Small intestine (tissue), 7 donors: ENCODE measurements around the gene TNS3. TPM values are rescaled to one million over a fixed set of nuclear protein-coding genes. Genes with fewer than 3 reads are reported as not detected.

ENCODE experiments used
- DNase-seq, 2 donors: peaks; one replicate each; pipeline versions ENCODE4 v3.0.0 to v3.0.0-alpha.2; 2013
- FAIRE-seq: peaks from 2 replicates; lab custom pipeline; 2012; peaks lifted over from hg19 to GRCh38; lab: Jason Lieb, UNC
- H3K27ac ChIP-seq, 3 donors: one replicate each; pipeline ENCODE4 v1.5.1; 2013; ENCODE audit warnings: low read length in 2 of 3, mild to moderate bottlenecking in 2 of 3, control low read depth in 1 of 3, inconsistent platforms in 1 of 3, low read depth in 1 of 3, moderate library complexity in 1 of 3
- H3K27me3 ChIP-seq, 3 donors: one replicate each; pipeline ENCODE4 v1.6.1; 2013; ENCODE audit warnings: low read length in 3 of 3, inconsistent platforms in 1 of 3; ENCODE audit not compliant: control insufficient read depth in 3 of 3, insufficient read depth in 3 of 3
- H3K36me3 ChIP-seq, 3 donors: one replicate each; pipeline ENCODE4 v1.6.1; 2013; ENCODE audit warnings: low read length in 3 of 3, inconsistent platforms in 1 of 3, low read depth in 1 of 3, mild to moderate bottlenecking in 1 of 3, moderate library complexity in 1 of 3; ENCODE audit not compliant: control insufficient read depth in 3 of 3, insufficient read depth in 2 of 3
- H3K4me1 ChIP-seq, 3 donors: one replicate each; pipeline ENCODE4 v1.6.1; 2013; ENCODE audit warnings: low read length in 2 of 3, inconsistent platforms in 1 of 3, low read depth in 1 of 3, mild to moderate bottlenecking in 1 of 3, moderate library complexity in 1 of 3; ENCODE audit not compliant: control insufficient read depth in 3 of 3, insufficient read depth in 2 of 3
- H3K4me3 ChIP-seq, 3 donors: one replicate each; pipeline ENCODE4 v1.5.1; 2013; ENCODE audit warnings: low read length in 3 of 3, control low read depth in 1 of 3, inconsistent platforms in 1 of 3, low read depth in 1 of 3, mild to moderate bottlenecking in 1 of 3, moderate library complexity in 1 of 3
- H3K9me3 ChIP-seq, 2 donors: one replicate each; pipeline ENCODE4 v1.6.1; 2013; ENCODE audit warnings: low read depth in 1 of 2, low read length in 1 of 2; ENCODE audit not compliant: control insufficient read depth in 2 of 2, insufficient read depth in 1 of 2
- WGBS, 3 donors: extraction: QIAGEN DNeasy Blood & Tissue Kit; methylation state at CpG; one replicate each; pipeline ENCODE4 v1.1.7; 2013; 5-methylcytosine and 5-hydroxymethylcytosine counted together
- polyA plus RNA-seq, 4 donors: library from polyadenylated mRNA; stranded (reverse) in 3 of 4; unstranded in 1 of 4; fragments of 200-250 nt in 3 of 4; fragments of 120-200 nt in 1 of 4; gene quantifications; one replicate each; pipeline versions ENCODE4 v1.2.1 to v1.2.3, GENCODE V29; 2013
- donor health status: healthy with polysubstance abuse.
- donor health status: control.
- donor health status: control.
- donor health status: Bipolar disorder and iron deficiency.
- donor health status: healthy.

Gene TNS3
- polyA plus RNA-seq, 4 donors: 17.2 to 67.1 (median 27.3) TPM

DNA sequence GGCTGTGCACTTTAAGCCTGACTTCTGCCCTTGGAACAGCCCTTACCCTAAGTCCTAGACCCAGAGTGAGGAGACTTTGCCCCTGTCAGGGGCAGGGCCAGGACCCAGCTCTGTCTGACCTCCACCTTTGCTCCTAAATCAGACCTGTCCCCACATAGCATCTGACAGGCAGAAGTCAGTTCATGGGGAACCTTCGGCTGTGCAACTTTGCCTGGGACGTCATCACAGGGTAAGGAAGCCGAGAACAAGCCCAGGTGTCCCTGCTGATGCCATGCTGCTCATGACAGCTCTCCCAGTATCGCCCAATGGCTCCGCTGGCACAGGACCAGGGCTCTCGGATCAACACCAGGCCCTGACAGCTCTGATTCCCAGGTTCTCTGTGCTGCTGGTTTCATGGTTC is 55.4 kb downstream of the TNS3 start:
- DNase-seq (no peak), FAIRE-seq (no peak)
- Histone ChIP-seq H3K36me3 (peaks cover 0 to 59% (median 5%) of the 10 kb centered on the region in 3 donors), H3K27me3 (no peaks in the 10 kb centered on the region), H3K27ac (peak overlapping the region in 1 of 3 donors; percentile 17), H3K4me1 (peaks cover 0 to 2% (median 2%) of the 10 kb centered on the region in 3 donors), H3K4me3 (no peak overlapping the region), H3K9me3 (no peaks in the 10 kb centered on the region)
- WGBS, 3 donors: 85 to 94% (median 88%) methylated on average over 6 of the region's 6 CpGs

DNA sequence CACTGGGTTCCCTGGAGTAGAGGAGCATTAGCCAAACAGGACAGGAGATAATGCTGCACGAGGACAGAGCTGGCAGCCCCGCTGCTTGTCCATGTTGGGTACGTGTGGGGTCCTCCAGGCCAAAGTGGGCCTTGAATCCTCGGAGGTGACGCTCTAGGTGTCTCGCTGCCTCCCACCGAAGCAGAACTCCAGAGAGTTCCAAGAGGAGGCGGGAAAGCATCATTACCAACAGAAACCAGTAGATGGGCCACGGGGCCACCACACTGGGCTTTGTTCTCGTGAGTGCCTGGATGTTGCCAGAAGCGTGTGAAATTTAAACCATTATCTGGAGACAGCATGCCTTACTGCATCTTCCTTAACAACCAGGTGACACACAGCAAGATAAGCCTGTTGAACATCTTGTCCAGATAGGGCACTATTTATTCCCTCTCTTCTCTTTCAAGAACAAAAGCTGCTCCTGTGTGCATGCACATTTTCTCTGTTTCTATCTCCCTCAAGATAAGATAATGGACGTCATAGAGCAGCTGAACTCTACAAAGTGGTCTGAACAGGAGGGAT is 56.8 kb downstream of the TNS3 start:
- 77 to 92% (median 87%) methylated on average over 12 of the region's 12 CpGs for WGBS, 3 donors
- Histone ChIP-seq H3K36me3 (peaks cover 0 to 72% (median 5%) of the 10 kb centered on the region in 3 donors), H3K27ac (no peak overlapping the region), H3K27me3 (no peaks in the 10 kb centered on the region), H3K4me1 (peaks cover 0 to 13% (median 2%) of the 10 kb centered on the region in 3 donors), H3K4me3 (no peak overlapping the region), H3K9me3 (no peaks in the 10 kb centered on the region)
- DNase-seq (no peak), FAIRE-seq (no peak)

DNA sequence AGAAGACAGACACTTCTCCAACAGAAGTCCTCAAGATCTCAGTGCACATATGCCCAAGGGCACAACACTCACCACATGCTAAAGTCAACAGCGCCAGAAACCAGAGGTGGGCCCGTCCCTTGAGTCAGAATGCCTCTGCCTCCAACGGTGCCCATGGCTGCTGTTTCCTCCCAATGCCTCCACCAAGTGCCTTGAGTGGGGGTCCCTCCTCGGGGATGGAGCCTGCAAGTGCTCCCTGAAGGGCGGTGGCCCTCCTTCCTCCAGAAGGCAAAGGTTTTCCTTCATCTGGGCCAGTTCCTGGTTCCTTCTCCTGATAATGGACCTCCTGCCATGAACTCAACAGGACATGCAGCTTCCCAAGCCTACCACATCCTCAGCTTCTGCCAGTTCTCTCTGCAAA is 58.5 kb downstream of the TNS3 start:
- no peak overlapping the region for H3K27ac ChIP-seq
- H3K4me3 ChIP-seq: no peak overlapping the region
- FAIRE-seq (no peak), DNase-seq (no peak)
- peaks cover 3 to 25% (median 6%) of the 10 kb centered on the region in 3 donors for H3K4me1 ChIP-seq
- H3K9me3 ChIP-seq: no peaks in the 10 kb centered on the region
- no peaks in the 10 kb centered on the region for H3K27me3 ChIP-seq
- WGBS, 3 donors: 93 to 96% (median 94%) methylated on average over 5 of the region's 5 CpGs
- H3K36me3 ChIP-seq: peaks cover 0 to 87% (median 5%) of the 10 kb centered on the region in 3 donors

DNA sequence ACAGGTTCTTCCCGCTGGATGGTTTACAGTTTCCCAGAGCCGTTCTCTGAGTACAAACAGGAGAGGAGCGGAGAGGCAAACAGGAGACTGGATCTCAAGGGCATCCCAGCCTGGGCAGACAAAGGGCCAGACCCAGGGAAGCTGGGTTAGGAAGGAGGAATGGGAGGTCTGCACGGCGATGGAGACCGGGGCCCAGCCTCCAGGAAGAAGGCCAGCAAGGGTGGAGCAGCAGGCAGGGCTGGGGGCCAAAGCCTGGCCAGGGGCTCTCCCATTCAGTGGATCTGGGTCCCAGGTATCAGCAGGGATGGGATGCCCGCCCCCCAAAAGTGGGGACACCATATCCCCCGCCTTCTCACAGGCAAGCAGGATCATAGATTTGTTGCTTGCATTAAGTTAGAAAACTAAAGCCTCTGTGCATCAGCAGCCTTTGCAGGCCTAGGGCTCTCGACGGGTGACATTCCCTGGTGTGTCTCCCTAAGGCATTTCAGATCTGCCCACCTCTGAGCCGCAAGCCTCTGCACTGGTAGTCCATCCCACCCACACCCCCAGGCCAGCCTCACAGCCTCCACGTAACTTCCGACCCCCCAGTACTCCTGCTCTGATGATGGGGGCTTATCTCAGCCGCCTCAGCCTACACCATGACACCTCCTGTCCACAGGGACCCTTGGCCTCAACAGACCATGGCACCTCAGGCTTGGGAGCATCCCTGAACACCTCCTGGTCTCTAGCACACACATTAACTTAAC is 59.9 kb downstream of the TNS3 start:
- no peak for FAIRE-seq
- DNase-seq: no peak
- H3K4me3 ChIP-seq: no peak overlapping the region
- H3K9me3 ChIP-seq: no peaks in the 10 kb centered on the region
- peaks cover 0 to 86% (median 5%) of the 10 kb centered on the region in 3 donors for H3K36me3 ChIP-seq
- 88 to 94% (median 91%) methylated on average over 14 of the region's 14 CpGs for WGBS, 3 donors
- no peaks in the 10 kb centered on the region for H3K27me3 ChIP-seq
- H3K4me1 ChIP-seq: peaks cover 5 to 29% (median 6%) of the 10 kb centered on the region in 3 donors
- H3K27ac ChIP-seq: no peak overlapping the region

DNA sequence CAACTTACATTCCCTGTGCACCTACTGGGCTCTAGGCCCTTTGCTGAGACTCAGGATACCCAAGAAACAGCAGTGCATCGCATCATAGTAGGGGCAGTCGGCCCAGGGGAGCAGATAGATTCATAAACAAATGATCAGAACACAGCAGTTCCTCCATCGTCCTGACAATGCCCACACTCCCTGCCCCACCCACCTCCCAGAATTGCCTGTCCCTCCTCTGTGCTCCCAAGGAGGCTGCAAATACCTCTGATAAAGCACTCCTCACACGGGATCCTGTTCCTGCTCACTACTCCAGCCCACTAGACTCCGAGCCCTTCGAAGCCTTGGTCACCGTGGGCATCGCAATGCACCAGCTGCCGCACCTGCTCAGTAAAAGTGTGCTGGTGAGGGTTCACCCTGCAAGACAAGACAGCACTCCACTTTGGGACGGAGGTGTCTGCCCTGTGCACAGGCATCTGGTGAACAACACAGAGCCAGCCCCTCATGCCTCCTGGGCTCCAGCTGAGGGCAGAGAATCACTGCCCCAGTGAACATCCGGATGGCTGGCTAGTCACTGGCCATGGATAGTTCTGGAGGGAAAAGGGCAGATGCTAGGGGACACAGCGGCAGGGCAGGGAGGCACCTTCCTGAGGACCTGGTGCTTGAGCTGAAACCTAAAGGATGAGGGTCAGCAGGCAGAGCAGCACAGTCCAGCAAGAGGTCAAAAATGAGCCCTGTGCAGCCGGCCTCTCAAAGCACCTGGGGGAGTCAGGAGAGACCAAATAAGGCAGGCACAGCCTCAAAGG is 60.7 kb downstream of the TNS3 start:
- peaks cover 5 to 29% (median 6%) of the 10 kb centered on the region in 3 donors for H3K4me1 ChIP-seq
- H3K27ac ChIP-seq: peak overlapping the region in 1 of 3 donors; percentile 6

DNA sequence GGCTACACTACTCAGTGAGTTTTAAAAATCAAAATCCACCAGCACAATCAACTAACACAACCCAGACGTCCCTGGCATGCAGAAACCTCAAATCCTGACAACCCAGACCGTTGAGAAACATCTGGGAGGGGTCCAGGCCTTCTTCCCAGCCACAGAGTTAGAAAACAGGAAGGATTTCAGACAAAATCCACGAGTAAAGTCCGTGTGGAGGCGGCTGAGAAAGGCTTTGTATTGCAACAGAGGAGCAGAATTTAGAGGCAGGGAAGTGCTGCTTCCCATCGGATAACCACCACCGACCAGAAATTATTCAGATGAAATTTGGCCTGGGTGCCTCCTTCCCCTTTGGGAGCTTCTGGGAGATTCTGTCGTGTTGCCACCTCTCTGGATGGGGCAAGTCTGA is 61.5 kb downstream of the TNS3 start:
- FAIRE-seq: no peak
- peak overlapping the region in 2 of 3 donors; percentile 5 to 9 for H3K27ac ChIP-seq

More for the DNA sequence above, 60.7 kb downstream of the TNS3 start:
- FAIRE-seq: no peak
- no peak for DNase-seq
- WGBS, 3 donors: 69 to 82% (median 72%) methylated on average over 13 of the region's 13 CpGs
- peaks cover 0 to 85% (median 5%) of the 10 kb centered on the region in 3 donors for H3K36me3 ChIP-seq
- H3K4me3 ChIP-seq: no peak overlapping the region
- no peaks in the 10 kb centered on the region for H3K9me3 ChIP-seq
- H3K27me3 ChIP-seq: no peaks in the 10 kb centered on the region

DNA sequence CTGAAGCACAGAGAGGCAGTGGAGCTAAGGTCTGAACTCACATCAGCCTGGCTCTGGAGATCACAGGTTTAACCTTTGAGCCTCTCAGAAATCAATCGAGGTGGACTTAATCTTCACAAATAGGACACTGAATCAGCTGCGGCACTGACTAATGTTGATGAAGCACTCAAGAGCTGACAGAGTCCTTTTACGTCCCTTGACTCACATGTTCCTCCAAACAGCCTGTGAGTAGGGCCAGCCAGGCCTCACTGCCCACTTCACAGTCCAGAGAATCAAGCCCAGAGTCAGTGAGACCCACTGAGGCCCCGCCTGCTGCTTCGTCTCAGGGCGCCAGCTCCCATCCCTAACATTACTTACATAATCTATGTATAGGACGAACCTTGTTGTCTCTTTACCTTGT is 63.1 kb downstream of the TNS3 start:
- Histone ChIP-seq H3K27me3 (no peaks in the 10 kb centered on the region), H3K4me3 (no peak overlapping the region), H3K4me1 (peaks cover 5 to 37% (median 6%) of the 10 kb centered on the region in 3 donors), H3K27ac (peak overlapping the region; percentile 42 to 66 (median 47)), H3K9me3 (no peaks in the 10 kb centered on the region), H3K36me3 (peaks cover 0 to 75% (median 3%) of the 10 kb centered on the region in 3 donors)
- FAIRE-seq: no peak
- 49 to 74% (median 59%) methylated on average over 7 of the region's 7 CpGs for WGBS, 3 donors
- peak; percentile 75 to 96 for DNase-seq

More for the DNA sequence above, 61.5 kb downstream of the TNS3 start:
- no peak overlapping the region for H3K4me3 ChIP-seq
- H3K9me3 ChIP-seq: no peaks in the 10 kb centered on the region
- peaks cover 5 to 29% (median 6%) of the 10 kb centered on the region in 3 donors for H3K4me1 ChIP-seq
- no peak for DNase-seq
- no peaks in the 10 kb centered on the region for H3K27me3 ChIP-seq
- H3K36me3 ChIP-seq: peaks cover 0 to 82% (median 3%) of the 10 kb centered on the region in 3 donors
- WGBS, 3 donors: 43 to 55% (median 50%) methylated on average over 8 of the region's 8 CpGs
